ENCODE data around the gene RNF225. TPM values are rescaled to one million over a fixed set of nuclear protein-coding genes. Genes with fewer than 3 reads are reported as not detected.

The RNF225 gene
- total and polyA plus RNA-seq, 9 of the 15 experiments (the other 6 are each of a cell fraction or from before 2014, with no cell fraction given) = 0.33 TPM; not detected in 8

- TF ChIP-seq, protein P1, sequence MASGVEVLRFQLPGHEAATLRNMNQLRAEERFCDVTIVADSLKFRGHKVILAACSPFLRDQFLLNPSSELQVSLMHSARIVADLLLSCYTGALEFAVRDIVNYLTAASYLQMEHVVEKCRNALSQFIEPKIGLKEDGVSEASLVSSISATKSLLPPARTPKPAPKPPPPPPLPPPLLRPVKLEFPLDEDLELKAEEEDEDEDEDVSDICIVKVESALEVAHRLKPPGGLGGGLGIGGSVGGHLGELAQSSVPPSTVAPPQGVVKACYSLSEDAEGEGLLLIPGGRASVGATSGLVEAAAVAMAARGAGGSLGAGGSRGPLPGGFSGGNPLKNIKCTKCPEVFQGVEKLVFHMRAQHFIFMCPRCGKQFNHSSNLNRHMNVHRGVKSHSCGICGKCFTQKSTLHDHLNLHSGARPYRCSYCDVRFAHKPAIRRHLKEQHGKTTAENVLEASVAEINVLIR (CRISPR knock-in tag; IDR thresholded peaks at IDR 0.05) = peak; percentile 81
- TF ChIP-seq, protein P2, sequence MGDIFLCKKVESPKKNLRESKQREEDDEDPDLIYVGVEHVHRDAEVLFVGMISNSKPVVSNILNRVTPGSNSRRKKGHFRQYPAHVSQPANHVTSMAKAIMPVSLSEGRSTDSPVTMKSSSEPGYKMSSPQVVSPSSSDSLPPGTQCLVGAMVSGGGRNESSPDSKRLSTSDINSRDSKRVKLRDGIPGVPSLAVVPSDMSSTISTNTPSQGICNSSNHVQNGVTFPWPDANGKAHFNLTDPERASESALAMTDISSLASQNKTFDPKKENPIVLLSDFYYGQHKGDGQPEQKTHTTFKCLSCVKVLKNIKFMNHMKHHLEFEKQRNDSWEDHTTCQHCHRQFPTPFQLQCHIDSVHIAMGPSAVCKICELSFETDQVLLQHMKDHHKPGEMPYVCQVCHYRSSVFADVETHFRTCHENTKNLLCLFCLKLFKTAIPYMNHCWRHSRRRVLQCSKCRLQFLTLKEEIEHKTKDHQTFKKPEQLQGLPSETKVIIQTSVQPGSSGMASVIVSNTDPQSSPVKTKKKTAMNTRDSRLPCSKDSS (IDR thresholded peaks at IDR 0.05; ENCODE audit: low read depth, partially characterized antibody) = no peak
- TF ChIP-seq HSF4 (CRISPR knock-in tag; IDR thresholded peaks at IDR 0.05; ENCODE audit: borderline replicate concordance) (no peak), MXI1 (IDR thresholded peaks at IDR 0.05; ENCODE audit: low read depth, low read length) (peak; percentile 99), MAX (CRISPR knock-in tag; IDR thresholded peaks at IDR 0.05) (peak; percentile 74), HDAC8 (tag; IDR thresholded peaks at IDR 0.05) (no peak), ZBTB11 (CRISPR knock-in tag; IDR thresholded peaks at IDR 0.05) (peak in 1 of 3 experiments; percentile 44; a peak in 1 of 6 replicates), ZNF551 (CRISPR knock-in tag; IDR thresholded peaks at IDR 0.05) (no peak), ZNF431 (CRISPR knock-in tag; IDR thresholded peaks at IDR 0.05) (no peak), ZNF165 (CRISPR knock-in tag; IDR thresholded peaks at IDR 0.05; ENCODE audit: borderline replicate concordance) (no peak), GMEB1 (CRISPR knock-in tag; IDR thresholded peaks at IDR 0.05) (peak; percentile 85), ZKSCAN3 (CRISPR knock-in tag; IDR thresholded peaks at IDR 0.05) (no peak), ZNF384 (IDR thresholded peaks at IDR 0.05; ENCODE audit: low read depth, low read length) (peak; percentile 7; the same call in 1 of the 2 replicates)
- TF ChIP-seq, protein P3, sequence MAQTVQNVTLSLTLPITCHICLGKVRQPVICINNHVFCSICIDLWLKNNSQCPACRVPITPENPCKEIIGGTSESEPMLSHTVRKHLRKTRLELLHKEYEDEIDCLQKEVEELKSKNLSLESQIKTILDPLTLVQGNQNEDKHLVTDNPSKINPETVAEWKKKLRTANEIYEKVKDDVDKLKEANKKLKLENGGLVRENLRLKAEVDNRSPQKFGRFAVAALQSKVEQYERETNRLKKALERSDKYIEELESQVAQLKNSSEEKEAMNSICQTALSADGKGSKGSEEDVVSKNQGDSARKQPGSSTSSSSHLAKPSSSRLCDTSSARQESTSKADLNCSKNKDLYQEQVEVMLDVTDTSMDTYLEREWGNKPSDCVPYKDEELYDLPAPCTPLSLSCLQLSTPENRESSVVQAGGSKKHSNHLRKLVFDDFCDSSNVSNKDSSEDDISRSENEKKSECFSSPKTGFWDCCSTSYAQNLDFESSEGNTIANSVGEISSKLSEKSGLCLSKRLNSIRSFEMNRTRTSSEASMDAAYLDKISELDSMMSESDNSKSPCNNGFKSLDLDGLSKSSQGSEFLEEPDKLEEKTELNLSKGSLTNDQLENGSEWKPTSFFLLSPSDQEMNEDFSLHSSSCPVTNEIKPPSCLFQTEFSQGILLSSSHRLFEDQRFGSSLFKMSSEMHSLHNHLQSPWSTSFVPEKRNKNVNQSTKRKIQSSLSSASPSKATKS (CRISPR knock-in tag; IDR thresholded peaks at IDR 0.05) = no peak
Measured at GRCh38 chr19:58400916-58401839, 5.7 kb downstream of the RNF225 start (continued).
